ENCODE measurements around the gene AQP2.

AQP2 gene

DNA sequence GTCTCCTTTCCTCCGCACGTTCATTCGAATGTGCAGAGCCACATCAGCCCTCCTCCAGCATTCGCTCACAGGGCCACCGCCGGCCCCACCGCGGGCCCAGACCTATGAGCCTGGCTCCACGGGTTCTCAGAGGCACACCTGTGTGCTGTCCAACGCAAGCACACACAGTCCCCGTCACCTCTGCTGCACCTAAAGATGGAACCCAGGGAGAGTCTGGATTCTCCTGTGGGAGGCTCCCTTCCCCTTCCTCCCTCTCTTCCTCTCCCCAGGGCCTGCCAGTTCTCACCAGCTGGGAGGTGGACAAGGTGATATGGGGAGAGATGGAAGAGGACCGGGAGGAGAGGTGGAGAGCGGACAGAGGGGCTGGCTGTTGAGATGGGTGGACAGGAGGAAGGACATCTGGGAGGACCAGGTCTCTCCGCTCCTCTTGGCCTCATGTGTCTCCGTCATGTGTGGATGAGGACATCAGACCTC lies 17.3 kb downstream of the AQP2 start:
- no peak for DNase-seq (ENCODE audit: low read depth in 1 of 2, low spot score in 1 of 2)

- no peak for DNase-seq (ENCODE audit: low read depth in 1 of 2, low spot score in 1 of 2)
Observed at GRCh38 chr12:49968471-49968870, 17.9 kb downstream of the AQP2 start.

DNA sequence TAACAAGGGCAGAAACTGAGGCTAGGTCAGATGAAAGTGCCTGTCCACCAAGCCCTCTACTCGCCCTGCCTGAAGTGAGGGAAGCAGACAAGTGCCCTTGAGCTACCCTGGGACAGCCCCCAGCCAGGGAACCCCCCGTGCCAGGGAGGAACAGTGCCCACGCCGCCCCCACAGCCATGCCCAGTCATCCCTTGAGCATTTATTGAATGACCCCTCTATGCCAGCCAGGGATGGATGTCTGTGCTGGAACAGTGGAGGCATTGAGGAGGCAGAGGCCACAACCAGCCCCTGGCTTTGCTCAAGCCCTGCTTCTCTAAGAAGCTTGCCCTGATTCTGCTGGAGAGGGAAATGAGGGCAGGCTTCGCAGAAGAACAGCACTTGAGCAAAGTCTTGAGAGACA lies 18.5 kb downstream of the AQP2 start:
- DNase-seq (ENCODE audit: low read depth in 1 of 2, low spot score in 1 of 2), result no peak

DNA sequence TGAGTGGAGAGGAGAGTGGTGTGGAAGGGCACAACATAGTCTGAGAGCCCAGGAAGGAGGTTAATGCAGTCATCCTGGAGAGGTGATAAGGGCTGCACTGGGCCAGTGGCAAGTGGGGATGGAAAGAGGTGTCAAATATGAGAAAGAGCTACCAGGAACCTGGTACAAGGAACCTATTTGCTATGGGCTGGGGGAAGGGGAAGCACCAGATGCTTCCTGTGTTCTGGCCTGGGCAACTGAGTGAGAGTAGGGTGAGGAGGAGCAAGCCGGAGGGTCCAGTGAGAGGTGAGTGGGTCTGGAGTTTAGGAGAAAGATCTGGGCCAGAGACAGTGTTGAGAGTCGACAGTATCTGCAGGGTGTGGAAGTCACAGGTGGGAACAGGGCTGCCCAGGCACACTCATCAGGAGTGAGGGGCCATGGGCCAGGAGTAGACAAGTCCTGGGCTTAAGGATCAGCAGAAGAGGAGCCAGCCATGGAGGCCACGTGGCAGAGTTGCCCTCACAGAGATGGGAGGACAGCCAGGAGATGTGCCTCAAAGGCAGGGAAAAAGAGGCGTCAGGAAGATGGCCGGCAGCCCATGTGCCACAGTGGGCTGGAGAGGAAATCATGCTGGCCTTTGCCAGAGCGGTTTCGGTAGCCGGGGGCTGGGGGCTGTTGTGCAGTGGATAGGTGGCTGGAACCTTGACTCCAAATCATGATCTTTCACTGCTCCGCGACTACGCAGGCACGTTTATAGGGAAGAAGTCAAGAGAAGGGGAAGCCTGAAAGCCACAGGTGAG lies 19.3 kb downstream of the AQP2 start:
- DNase-seq (ENCODE audit: low read depth in 1 of 2, low spot score in 1 of 2), result no peak

DNA sequence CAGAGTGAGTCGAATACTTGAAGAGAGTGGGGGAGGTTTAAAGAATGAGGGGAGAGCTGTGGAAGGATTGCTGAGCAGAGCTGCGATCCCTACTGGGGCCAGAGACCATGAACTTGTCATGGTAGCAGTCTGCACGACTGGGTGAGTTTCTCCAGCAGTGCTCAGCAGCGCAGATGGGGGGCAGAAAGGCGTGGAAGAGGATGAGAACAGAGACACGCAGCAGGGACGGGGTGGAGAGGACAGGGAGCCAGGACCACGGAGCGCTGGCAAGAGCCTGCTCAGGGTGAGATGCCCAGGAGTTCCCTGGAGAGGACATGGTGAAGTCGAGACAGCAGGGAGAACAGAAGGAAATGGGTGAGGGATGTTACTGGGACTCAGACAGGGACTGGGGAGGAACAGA lies 20.1 kb downstream of the AQP2 start:
- DNase-seq (ENCODE audit: low read depth in 1 of 2, low spot score in 1 of 2), result no peak

DNA sequence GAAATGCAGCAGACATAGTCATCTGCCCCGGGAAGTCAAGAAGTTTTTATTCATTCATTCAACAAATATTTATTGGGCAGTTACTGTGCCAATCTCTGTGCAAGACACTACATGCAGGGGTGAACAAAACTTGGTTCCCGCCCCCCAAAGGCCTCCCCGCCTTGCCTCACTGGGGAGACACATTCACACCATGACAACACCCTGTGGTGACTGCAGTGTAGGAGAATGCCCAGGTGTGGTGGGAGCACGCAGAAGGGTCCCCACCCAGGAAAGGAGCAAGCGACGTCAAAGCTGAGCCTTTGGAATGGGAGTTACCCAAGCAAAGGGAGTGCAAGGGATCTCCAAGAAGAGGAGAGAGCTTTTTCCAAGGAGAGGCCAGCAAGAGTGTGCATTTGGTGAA lies 20.6 kb downstream of the AQP2 start:
- no peak for DNase-seq (ENCODE audit: low read depth in 1 of 2, low spot score in 1 of 2)

DNA sequence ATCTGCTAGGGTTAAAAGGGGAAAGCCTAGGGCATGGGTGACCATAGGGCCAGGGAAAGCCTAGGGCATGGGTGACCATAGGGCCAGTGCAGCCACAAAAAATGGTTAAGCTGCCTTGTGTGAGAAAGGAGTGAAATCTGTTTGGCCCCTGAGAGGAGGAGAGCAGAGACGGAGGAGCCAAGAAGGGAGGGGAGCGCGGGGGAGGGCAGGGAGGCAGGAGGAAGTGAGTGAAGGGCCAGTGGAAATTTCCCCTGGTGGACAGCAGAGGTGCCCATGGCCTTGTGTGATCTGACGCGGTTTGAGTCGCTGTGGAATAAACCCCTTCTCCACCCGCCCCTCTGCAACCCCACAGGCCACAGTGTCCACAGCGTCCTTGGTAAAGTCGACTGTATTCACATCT lies 21.6 kb downstream of the AQP2 start:
- DNase-seq (ENCODE audit: low read depth in 1 of 2, low spot score in 1 of 2), result no peak

- no peak for DNase-seq (ENCODE audit: low read depth in 1 of 2, low spot score in 1 of 2)
Observed at GRCh38 chr12:49972641-49973360, 22.3 kb downstream of the AQP2 start, which contains the start of gene AQP6. TSS of gene AQP6 (plus strand) at chr12:49972947. CDS start at chr12:49973174, 227 bp downstream.

GRCh38 chr12:49973361-49973830 lies 22.9 kb downstream of the AQP2 start:
- no peak for DNase-seq (ENCODE audit: low read depth in 1 of 2, low spot score in 1 of 2)

DNA sequence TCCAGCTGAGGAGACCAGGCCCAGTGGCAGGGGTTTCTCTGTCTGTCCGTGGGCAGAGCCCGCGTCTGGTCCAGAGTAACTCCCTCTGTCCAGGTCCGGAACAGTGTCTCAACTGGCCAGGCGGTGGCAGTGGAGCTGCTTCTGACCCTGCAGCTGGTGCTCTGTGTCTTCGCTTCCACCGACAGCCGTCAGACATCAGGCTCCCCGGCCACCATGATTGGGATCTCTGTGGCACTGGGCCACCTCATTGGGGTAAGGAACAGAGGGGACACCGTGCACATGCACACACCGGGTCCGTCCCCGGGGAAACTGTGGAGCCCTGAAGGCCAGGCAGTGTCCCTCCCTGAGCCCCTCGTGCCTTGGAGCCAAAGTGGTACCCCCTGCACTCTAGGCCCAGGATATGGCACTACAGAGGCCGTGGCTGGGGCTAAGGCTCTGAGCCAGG lies 23.7 kb downstream of the AQP2 start:
- DNase-seq (ENCODE audit: low read depth in 1 of 2, low spot score in 1 of 2), result no peak

- no peak for DNase-seq (ENCODE audit: low read depth in 1 of 2, low spot score in 1 of 2)
Observed at GRCh38 chr12:49974677-49975317, 24.3 kb downstream of the AQP2 start.

GRCh38 chr12:49975318-49975761 lies 24.8 kb downstream of the AQP2 start:
- no peak for DNase-seq (ENCODE audit: low read depth in 1 of 2, low spot score in 1 of 2)

DNA sequence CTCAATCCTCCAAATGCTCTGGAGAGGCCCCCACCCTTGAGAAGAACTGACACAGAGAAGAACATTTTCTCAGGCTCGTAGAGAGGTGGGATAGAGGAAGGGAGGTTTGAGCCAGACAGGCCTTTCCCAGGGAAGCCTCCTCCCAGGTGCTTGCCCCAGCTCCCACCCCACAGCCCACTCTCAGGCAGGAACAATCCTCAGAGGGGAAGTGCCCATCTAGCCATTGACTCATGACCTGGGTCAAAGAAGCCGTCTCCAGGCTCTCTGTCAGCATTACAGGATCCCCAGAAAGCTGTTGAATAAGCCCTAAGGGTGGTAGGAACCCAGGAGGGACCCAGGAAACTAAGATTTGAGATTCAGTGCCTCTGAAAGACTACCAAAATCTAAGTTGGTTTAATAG lies 26.0 kb downstream of the AQP2 start:
- no peak for DNase-seq (ENCODE audit: low read depth in 1 of 2, low spot score in 1 of 2)

GRCh38 chr12:49978125-49978524 lies 27.6 kb downstream of the AQP2 start:
- no peak for DNase-seq (ENCODE audit: low read depth in 1 of 2, low spot score in 1 of 2)

GRCh38 chr12:49979016-49979586 lies 28.6 kb downstream of the AQP2 start:
- no peak for DNase-seq (ENCODE audit: low read depth in 1 of 2, low spot score in 1 of 2)

DNA sequence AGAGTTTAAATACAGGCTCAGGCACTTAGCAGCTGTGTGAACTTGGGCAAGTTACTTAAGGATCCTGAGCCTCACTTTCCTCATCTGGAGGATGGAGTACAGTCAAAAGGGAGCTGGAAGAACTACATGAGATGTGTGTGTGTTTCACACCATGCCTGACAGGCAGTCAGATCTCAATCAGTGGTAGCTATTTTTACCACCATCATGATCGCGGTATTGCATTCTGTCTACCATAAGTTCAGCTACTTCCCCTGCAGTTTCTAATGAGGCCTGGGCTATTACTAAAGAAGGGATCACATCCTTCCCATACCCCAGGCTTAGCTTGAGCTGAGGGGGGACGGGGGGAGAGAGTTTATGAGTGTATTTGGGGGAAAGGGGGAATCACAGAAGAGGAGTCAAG lies 29.3 kb downstream of the AQP2 start:
- DNase-seq (ENCODE audit: low read depth in 1 of 2, low spot score in 1 of 2), result no peak

DNA sequence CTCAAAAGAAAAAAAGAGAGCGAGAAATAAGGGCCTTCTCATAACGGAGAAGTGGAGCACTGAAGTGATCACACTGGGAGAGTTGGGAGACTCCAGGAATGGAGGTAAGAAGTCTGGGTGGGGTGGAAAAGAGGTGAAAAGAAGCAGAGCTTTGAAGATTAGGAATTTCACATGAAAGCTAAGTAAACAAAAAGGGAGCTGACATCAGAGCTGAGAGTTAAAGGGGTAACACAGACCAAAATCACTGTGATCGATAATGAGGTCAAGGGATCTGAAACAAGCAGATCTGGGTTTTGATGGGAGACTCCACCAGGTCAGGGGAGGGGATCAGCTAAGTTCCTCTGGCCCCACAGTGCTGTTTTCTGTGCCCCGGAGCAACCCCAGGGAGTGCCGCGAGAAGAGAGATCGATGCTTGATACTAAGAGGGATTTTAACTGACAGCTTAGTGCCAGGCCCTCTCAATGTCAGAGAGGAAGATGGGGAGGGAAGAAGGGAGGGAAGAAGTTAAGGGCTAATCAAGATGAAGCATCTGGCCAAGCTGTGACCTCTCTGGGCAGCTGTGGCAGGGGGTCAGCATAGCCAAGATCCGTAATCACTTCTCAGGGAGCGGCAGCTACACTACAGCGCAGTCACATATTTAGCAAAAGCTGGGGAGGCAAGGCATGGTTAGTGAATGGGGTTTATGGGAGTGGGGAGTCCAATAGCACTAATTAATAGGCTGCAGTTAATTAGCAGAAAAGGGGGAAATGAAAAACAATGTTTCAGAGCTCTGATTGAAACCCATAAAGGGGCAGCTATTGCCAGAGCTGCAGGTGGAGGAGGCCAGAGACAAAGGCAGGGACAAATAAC lies 30.2 kb downstream of the AQP2 start:
- DNase-seq (ENCODE audit: low read depth in 1 of 2, low spot score in 1 of 2), result no peak

DNA sequence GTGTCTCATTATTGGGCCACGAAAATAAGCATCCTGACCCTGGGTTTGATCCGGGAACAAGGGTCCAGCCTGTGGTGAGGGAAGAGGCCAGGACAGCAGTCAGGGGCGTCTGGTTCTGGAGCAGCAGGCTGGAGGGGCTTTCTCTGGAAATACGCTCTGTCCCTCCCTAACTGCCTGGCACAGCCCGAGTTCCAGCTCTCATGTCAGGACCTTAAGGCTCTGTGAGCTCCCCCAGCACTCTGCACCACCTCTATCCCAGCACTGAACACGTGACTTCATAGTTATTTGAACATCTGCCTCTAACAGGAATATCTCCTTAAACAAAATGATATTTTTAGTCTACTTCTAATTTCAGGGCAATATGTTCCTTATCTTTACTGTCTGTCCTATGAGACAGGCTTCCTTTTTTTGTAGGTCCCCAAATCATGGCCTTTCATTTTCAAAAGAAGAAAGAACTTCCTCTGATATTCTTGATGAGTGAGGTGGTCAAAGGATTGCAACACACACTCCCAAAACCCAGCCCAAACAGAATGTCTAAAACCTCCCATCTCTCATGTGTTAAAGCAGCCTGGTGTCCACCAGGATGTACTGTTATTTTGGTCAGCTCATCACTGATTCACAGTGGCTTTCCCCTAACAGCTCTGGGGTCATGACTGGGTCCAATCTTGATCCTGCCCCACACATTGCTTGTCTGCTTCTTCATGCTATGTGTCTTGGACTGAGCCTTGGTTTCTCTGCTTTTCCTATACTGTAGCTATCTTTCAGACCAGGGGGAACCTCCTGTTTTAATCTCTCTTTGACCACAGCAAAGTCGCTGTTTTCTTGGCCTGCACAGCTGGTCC lies 31.9 kb downstream of the AQP2 start:
- no peak for DNase-seq (ENCODE audit: low read depth in 1 of 2, low spot score in 1 of 2)

GRCh38 chr12:49983892-49984291 lies 33.4 kb downstream of the AQP2 start:
- no peak for DNase-seq (ENCODE audit: low read depth in 1 of 2, low spot score in 1 of 2)

Measured in stimulated activated CD4-positive, alpha-beta T cell treated with anti-CD3 and anti-CD28 coated beads, Interleukin-15, amount 100 ng/mL, for 1 hour (primary cell).